Measurements from ENCODE around the gene IPMK.
"Not testable (repeated sequence)": the region's sequence is repeated elsewhere in the genome, so short reads cannot be mapped to it uniquely, and the experiment has no call there.

Gene IPMK

DNA sequence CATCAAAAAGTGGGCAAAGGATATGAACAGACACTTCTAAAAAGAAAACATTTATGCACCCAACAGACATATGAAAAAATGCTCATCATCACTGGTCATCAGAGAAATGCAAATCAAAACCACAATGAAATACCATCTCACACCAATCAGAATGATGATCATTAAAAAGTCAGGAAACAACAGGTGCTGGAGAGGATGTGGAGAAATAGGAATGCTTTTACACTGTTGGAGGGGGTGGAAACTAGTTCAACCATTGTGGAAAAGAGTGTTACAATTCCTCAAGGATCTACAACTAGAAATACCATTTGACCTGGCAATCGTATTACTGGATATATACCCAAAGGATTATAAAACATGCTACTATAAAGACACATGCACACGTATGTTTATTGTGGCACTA is 111.8 kb downstream of the IPMK start:
- ATAC-seq: not testable (repeated sequence)

DNA sequence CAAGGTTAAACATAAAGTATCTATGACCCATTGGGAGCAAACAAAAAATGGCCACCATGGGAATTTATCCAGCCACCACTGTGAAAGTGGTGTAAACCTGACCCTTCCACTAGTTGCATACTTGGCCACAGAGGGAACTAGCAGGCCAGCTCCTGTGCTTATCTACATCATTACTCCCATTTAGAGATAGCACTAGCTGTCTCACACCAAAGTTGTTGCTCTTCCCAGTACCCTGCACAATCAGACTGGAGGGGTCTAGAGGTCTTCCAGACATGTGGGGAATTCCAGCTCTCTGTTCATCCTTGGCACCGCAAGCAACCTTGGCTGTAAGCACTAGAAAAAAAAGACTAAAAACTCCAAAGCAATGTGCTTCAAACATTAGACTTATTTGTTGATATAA is 113.9 kb downstream of the IPMK start:
- ATAC-seq: no peak
- TF ChIP-seq ESRRG (CRISPR knock-in tag; IDR thresholded peaks at IDR 0.05) (no peak), BACH2 (CRISPR knock-in tag; IDR thresholded peaks at IDR 0.05; ENCODE audit: borderline replicate concordance) (no peak), ZFP30 (CRISPR knock-in tag; IDR thresholded peaks at IDR 0.05) (no peak), SNAI2 (CRISPR knock-in tag; IDR thresholded peaks at IDR 0.05) (no peak)

DNA sequence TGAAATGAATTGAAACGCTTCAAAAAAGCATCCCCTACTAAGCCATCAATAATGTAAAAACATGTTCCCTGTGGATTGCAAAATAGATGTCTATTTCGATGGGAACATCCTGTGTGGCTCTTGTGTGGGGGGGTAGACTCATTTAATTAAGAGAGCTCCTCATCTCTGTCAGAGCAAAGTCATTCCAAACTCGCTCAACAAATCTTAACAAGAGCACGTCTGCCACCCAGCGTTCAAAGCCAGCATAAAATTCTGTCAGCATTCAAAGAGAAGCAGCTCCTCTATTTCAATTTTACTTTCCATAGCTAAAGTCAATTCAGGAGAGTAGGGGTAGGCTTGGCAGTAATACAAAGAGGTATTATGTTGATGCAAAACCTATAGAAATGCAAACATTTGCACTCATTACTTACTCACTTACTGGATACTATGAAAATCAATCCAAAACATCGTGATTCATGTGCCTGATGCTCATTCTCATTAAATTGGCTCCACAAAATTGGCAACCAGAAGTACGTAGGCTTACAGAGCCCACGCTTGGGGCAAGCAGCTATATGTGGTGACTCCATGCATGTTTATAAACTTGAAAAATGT is 114.9 kb downstream of the IPMK start:
- TF ChIP-seq ZNF8 (CRISPR knock-in tag; IDR thresholded peaks at IDR 0.05) (no peak), ZNF70 (CRISPR knock-in tag; IDR thresholded peaks at IDR 0.05) (no peak), RARB (CRISPR knock-in tag; IDR thresholded peaks at IDR 0.05) (no peak), GLIS3 (CRISPR knock-in tag; IDR thresholded peaks at IDR 0.05) (no peak), TOX (CRISPR knock-in tag; IDR thresholded peaks at IDR 0.05; ENCODE audit: borderline replicate concordance) (no peak), OSR1 (CRISPR knock-in tag; IDR thresholded peaks at IDR 0.05) (no peak), ZC3H10 (CRISPR knock-in tag; IDR thresholded peaks at IDR 0.05) (no peak), CSDC2 (CRISPR knock-in tag; IDR thresholded peaks at IDR 0.05) (no peak), ESRRG (CRISPR knock-in tag; IDR thresholded peaks at IDR 0.05) (no peak), ARNTL (CRISPR knock-in tag; IDR thresholded peaks at IDR 0.05; ENCODE audit: borderline replicate concordance, low read depth) (no peak), BACH2 (CRISPR knock-in tag; IDR thresholded peaks at IDR 0.05; ENCODE audit: borderline replicate concordance) (no peak), PPARA (CRISPR knock-in tag; IDR thresholded peaks at IDR 0.05; ENCODE audit: borderline replicate concordance) (no peak), TCF4 (CRISPR knock-in tag; IDR thresholded peaks at IDR 0.05; ENCODE audit: borderline replicate concordance) (no peak), SNAI2 (CRISPR knock-in tag; IDR thresholded peaks at IDR 0.05) (no peak), ZNF565 (CRISPR knock-in tag; conservative IDR thresholded peaks at IDR 0.05; ENCODE audit: low read depth) (no peak)
- TF ChIP-seq, protein P1, sequence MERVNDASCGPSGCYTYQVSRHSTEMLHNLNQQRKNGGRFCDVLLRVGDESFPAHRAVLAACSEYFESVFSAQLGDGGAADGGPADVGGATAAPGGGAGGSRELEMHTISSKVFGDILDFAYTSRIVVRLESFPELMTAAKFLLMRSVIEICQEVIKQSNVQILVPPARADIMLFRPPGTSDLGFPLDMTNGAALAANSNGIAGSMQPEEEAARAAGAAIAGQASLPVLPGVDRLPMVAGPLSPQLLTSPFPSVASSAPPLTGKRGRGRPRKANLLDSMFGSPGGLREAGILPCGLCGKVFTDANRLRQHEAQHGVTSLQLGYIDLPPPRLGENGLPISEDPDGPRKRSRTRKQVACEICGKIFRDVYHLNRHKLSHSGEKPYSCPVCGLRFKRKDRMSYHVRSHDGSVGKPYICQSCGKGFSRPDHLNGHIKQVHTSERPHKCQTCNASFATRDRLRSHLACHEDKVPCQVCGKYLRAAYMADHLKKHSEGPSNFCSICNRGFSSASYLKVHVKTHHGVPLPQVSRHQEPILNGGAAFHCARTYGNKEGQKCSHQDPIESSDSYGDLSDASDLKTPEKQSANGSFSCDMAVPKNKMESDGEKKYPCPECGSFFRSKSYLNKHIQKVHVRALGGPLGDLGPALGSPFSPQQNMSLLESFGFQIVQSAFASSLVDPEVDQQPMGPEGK (CRISPR knock-in tag; IDR thresholded peaks at IDR 0.05; ENCODE audit: borderline replicate concordance): no peak
- TF ChIP-seq, protein P2, sequence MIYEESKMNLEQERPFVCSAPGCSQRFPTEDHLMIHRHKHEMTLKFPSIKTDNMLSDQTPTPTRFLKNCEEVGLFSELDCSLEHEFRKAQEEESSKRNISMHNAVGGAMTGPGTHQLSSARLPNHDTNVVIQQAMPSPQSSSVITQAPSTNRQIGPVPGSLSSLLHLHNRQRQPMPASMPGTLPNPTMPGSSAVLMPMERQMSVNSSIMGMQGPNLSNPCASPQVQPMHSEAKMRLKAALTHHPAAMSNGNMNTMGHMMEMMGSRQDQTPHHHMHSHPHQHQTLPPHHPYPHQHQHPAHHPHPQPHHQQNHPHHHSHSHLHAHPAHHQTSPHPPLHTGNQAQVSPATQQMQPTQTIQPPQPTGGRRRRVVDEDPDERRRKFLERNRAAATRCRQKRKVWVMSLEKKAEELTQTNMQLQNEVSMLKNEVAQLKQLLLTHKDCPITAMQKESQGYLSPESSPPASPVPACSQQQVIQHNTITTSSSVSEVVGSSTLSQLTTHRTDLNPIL (CRISPR knock-in tag; IDR thresholded peaks at IDR 0.05; ENCODE audit: low read depth): no peak
- TF ChIP-seq, protein P3, sequence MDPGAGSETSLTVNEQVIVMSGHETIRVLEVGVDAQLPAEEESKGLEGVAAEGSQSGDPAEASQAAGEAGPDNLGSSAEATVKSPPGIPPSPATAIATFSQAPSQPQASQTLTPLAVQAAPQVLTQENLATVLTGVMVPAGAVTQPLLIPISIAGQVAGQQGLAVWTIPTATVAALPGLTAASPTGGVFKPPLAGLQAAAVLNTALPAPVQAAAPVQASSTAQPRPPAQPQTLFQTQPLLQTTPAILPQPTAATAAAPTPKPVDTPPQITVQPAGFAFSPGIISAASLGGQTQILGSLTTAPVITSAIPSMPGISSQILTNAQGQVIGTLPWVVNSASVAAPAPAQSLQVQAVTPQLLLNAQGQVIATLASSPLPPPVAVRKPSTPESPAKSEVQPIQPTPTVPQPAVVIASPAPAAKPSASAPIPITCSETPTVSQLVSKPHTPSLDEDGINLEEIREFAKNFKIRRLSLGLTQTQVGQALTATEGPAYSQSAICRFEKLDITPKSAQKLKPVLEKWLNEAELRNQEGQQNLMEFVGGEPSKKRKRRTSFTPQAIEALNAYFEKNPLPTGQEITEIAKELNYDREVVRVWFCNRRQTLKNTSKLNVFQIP (CRISPR knock-in tag; IDR thresholded peaks at IDR 0.05; ENCODE audit: borderline replicate concordance, low read depth): no peak
- TF ChIP-seq, protein P4, sequence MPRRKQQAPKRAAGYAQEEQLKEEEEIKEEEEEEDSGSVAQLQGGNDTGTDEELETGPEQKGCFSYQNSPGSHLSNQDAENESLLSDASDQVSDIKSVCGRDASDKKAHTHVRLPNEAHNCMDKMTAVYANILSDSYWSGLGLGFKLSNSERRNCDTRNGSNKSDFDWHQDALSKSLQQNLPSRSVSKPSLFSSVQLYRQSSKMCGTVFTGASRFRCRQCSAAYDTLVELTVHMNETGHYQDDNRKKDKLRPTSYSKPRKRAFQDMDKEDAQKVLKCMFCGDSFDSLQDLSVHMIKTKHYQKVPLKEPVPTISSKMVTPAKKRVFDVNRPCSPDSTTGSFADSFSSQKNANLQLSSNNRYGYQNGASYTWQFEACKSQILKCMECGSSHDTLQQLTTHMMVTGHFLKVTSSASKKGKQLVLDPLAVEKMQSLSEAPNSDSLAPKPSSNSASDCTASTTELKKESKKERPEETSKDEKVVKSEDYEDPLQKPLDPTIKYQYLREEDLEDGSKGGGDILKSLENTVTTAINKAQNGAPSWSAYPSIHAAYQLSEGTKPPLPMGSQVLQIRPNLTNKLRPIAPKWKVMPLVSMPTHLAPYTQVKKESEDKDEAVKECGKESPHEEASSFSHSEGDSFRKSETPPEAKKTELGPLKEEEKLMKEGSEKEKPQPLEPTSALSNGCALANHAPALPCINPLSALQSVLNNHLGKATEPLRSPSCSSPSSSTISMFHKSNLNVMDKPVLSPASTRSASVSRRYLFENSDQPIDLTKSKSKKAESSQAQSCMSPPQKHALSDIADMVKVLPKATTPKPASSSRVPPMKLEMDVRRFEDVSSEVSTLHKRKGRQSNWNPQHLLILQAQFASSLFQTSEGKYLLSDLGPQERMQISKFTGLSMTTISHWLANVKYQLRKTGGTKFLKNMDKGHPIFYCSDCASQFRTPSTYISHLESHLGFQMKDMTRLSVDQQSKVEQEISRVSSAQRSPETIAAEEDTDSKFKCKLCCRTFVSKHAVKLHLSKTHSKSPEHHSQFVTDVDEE (CRISPR knock-in tag; IDR thresholded peaks at IDR 0.05): no peak
- TF ChIP-seq, protein P5, sequence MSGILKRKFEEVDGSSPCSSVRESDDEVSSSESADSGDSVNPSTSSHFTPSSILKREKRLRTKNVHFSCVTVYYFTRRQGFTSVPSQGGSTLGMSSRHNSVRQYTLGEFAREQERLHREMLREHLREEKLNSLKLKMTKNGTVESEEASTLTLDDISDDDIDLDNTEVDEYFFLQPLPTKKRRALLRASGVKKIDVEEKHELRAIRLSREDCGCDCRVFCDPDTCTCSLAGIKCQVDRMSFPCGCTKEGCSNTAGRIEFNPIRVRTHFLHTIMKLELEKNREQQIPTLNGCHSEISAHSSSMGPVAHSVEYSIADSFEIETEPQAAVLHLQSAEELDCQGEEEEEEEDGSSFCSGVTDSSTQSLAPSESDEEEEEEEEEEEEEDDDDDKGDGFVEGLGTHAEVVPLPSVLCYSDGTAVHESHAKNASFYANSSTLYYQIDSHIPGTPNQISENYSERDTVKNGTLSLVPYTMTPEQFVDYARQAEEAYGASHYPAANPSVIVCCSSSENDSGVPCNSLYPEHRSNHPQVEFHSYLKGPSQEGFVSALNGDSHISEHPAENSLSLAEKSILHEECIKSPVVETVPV (CRISPR knock-in tag; IDR thresholded peaks at IDR 0.05): no peak
- ATAC-seq: peak; percentile 69; the same call in 2 of the 3 replicates
